GM13977 (cell line): ENCODE data around the gene HDGFL1.

Source experiments
- DNase-seq: peaks from one replicate; pipeline ENCODE4 v3.0.0; 2012; ENCODE audit warnings: low spot score
- in situ Hi-C: fragments of 300-500 bp; cut with MboI; formaldehyde crosslinking; loops from one replicate; pipeline ENCODE4 v1.12.0; 2022; ENCODE audit warnings: low sequenced_read_pairs, low pct_unique_long_range_greater_than_20kb, mixed read lengths, inconsistent platforms; ENCODE audit not compliant: unreplicated experiment
- TF ChIP-seq, protein P1 (sequence below): IDR thresholded peaks from 2 replicates; pipeline ENCODE4 v1.5.1; 2012; ENCODE audit warnings: mild to moderate bottlenecking, control low read depth; ENCODE audit not compliant: insufficient read depth; ENCODE audit errors: extremely low read depth, missing control alignments

HDGFL1 gene

DNA sequence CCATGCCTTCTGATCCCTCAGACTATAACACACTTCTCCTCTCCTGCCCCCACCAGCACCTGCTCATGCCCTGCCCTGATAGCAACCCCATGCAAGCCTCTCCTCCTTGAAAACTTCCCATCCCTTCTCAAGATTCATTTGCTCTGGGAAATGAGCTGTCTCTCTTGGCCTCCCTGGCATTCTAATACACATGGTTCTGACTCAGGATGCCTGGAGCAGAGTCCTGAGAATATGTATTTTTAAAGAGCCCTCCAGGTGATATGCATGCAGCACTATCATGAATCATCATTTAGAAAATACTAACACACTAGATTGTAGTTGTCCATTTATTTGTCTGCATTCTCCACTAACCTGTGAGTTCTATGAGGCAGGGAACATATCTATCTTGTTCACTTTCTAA lies 26.6 kb downstream of the HDGFL1 start:
- in situ Hi-C loops = no loop called here
- TF ChIP-seq, protein P1, sequence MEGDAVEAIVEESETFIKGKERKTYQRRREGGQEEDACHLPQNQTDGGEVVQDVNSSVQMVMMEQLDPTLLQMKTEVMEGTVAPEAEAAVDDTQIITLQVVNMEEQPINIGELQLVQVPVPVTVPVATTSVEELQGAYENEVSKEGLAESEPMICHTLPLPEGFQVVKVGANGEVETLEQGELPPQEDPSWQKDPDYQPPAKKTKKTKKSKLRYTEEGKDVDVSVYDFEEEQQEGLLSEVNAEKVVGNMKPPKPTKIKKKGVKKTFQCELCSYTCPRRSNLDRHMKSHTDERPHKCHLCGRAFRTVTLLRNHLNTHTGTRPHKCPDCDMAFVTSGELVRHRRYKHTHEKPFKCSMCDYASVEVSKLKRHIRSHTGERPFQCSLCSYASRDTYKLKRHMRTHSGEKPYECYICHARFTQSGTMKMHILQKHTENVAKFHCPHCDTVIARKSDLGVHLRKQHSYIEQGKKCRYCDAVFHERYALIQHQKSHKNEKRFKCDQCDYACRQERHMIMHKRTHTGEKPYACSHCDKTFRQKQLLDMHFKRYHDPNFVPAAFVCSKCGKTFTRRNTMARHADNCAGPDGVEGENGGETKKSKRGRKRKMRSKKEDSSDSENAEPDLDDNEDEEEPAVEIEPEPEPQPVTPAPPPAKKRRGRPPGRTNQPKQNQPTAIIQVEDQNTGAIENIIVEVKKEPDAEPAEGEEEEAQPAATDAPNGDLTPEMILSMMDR = no peak
- no peak for DNase-seq

DNA sequence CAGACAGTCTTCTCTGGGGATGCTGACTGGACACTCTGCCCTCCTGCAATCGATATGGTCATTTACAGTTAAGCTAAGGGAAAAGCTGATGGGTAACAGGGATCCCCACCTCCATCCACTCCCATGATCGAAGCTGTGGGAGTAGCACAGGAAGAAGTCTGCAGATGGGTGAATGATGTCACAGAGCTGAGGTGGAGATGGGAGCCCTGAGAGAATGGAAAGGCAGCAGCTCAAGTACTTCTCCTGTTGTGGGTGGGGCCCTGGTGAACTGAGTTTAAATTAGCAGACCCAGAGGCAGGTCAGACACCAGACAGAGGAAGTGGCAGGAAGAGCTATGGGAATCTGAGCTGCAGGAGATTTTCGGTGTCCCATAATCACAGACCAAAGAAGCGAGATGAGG lies 29.0 kb downstream of the HDGFL1 start:
- no peak for DNase-seq
- TF ChIP-seq, protein P1 = no peak
- in situ Hi-C loops = no loop called here

DNA sequence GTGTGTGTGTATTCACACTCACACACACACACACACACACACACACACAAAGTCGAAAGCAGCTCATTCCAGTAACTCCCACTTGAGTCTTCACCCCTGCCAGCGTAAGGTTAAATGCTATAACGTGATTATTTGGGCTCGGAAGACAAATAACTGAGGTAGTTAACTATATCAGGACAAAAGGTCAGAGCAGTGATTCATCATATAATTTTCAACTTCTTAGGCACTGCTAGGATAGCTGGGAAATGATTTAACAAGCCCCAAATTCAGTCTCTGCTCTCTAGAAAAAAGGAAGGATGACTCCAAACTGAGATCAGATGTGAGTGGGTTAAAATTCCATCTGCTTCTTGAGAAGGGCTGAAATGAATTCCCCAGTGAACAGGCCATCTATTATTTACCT lies 30.7 kb downstream of the HDGFL1 start:
- in situ Hi-C loops = no loop called here
- no peak for DNase-seq
- TF ChIP-seq, protein P1 = no peak

DNA sequence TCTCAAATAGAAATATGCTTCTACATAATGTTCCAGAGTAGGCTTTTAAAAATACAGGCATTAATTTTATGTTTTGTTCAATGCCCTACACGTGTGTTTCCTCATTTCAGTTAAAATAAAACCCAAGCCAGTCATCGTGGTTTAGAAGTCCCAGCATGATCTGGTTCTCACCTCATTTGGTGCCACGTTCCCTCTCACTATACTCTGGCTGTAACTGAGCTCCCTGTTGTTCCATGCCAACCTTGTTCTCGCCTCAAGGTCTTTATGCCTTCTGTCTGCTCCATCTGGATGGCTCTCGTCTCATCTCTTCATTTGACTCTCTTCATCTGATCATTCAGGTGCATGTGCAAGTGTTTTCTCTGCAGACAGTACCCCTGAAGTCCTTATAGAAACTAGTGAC lies 32.6 kb downstream of the HDGFL1 start:
- in situ Hi-C loops = no loop called here
- TF ChIP-seq, protein P1 = no peak
- DNase-seq = no peak

DNA sequence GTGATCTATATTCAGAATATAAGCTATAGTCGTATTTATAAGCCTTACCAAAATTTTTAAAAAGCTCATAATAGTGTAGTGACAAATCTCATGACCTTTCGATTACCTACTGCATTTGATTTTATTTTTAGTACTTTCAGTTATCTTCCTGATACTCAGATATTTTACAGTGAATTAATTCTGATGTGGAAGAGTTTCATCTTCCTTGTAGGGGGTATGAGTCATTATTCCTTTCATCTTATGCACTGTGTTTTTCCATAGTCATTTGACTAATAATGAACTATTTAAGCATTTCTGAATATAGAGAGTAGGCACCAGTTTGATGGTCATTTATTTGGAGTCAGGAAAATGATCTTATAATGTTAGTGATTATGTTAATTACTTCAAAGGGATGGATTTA lies 36.4 kb downstream of the HDGFL1 start:
- no peak for DNase-seq
- TF ChIP-seq, protein P1 = no peak
- in situ Hi-C loops = no loop called here

DNA sequence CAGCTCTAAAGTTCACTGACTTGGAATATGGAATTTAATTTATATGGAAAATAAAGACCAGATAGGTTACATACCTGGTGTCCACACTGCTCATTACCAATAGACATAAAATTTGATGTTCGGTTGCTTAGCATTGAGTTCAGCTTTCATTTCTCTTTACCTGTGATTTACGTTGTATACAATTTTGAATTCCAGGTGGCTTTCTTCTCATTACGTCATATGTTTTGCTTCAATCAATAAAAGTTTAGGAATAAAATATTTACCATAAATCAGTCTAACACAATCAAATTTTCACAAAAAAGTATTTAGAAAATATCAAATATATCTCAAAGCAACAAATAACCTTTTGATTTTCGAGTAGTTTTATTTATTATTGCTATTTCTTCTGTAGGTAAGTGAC lies 40.8 kb downstream of the HDGFL1 start:
- TF ChIP-seq, protein P1 = no peak
- in situ Hi-C loops = no loop called here
- DNase-seq = no peak

DNA sequence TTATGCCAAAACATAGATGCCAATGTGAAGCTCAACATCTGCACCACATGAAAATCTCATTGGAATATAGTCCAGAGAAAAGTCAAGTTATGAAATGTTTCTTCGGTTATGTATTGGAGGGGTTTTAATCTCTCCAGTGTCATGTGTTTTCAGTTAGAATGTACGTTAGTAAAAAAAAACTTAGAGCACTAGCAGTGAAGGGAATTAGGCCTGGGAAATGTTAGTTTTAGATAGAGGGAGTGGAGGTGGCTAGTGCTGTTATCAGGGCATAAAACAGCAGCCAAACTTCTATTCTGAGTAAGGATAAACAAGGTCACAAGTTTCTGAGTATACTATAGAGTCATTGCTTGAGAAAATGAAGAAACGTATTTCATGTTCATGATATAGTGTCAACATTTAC lies 42.9 kb downstream of the HDGFL1 start:
- DNase-seq = no peak
- in situ Hi-C loops = no loop called here
- TF ChIP-seq, protein P1 = no peak
